Spleen (tissue), 11 donors: ENCODE results near the gene DNER. TPM values are rescaled to one million over a fixed set of nuclear protein-coding genes. Genes with fewer than 3 reads are reported as not detected.

Source experiments
- DNase-seq: peaks from one replicate; pipeline ENCODE4 v3.0.0-alpha.2; 2020
- H3K27ac ChIP-seq, 8 donors: fragments of 200-600 bp; sonication (generic) in 7 of 8; 1 replicate in 4 of 8; 2 replicates in 4 of 8; pipeline versions ENCODE4 v1.5.0 to v1.8.0; 2016 to 2021; ENCODE audit warnings: inconsistent platforms in 4 of 8, mild to moderate bottlenecking in 4 of 8, moderate library complexity in 1 of 8
- H3K27me3 ChIP-seq, 7 donors: fragments of 200-600 bp; sonication (generic) in 6 of 7; replicated peaks in 1 of 7; 1 replicate in 4 of 7; 2 replicates in 3 of 7; pipeline versions ENCODE4 v1.5.0 to v1.8.0; 2016 to 2021; ENCODE audit warnings: inconsistent platforms in 3 of 7, mild to moderate bottlenecking in 1 of 7
- H3K36me3 ChIP-seq, 6 donors: fragments of 200-600 bp; sonication (generic) in 5 of 6; 1 replicate in 4 of 6; 2 replicates in 2 of 6; pipeline versions ENCODE4 v1.5.0 to v1.8.0; 2016 to 2021; ENCODE audit warnings: inconsistent platforms in 2 of 6
- H3K4me1 ChIP-seq, 6 donors: fragments of 200-600 bp; sonication (generic) in 5 of 6; 1 replicate in 3 of 6; 2 replicates in 3 of 6; pipeline versions ENCODE4 v1.5.0 to v1.8.0; 2016 to 2021; ENCODE audit warnings: inconsistent platforms in 3 of 6
- H3K4me3 ChIP-seq, 8 donors: fragments of 200-600 bp; sonication (generic) in 7 of 8; 1 replicate in 4 of 8; 2 replicates in 4 of 8; pipeline versions ENCODE4 v1.5.0 to v1.8.0; 2016 to 2021; ENCODE audit warnings: inconsistent platforms in 4 of 8, mild to moderate bottlenecking in 4 of 8, moderate library complexity in 2 of 8
- H3K9me3 ChIP-seq, 8 donors: fragments of 200-600 bp; sonication (generic) in 7 of 8; 1 replicate in 4 of 8; 2 replicates in 4 of 8; pipeline versions ENCODE4 v1.5.0 to v1.8.0; 2016 to 2021; ENCODE audit warnings: inconsistent platforms in 4 of 8
- POLR2A ChIP-seq, 3 donors: fragments of 450-650 bp; IDR thresholded peaks; one replicate each; pipeline ENCODE4 v1.5.1; 2017; ENCODE audit warnings: antibody characterized with exemption in 3 of 3, mild to moderate bottlenecking in 1 of 3
- POLR2AphosphoS5 ChIP-seq, 3 donors: sonication (generic); formaldehyde crosslinking; IDR thresholded peaks; one replicate each; pipeline ENCODE4 v1.5.1; 2017; ENCODE audit warnings: antibody characterized with exemption in 3 of 3
- WGBS, 5 donors: extraction: QIAGEN DNeasy Blood & Tissue Kit in 3 of 5; methylation state at CpG; one replicate each; pipeline versions ENCODE4 v1.1.5 to v1.1.7; 2013 to 2018; 5-methylcytosine and 5-hydroxymethylcytosine counted together
- intact Hi-C: fragments of 100-400 bp; cut with DNase I; formaldehyde crosslinking; loops from one replicate; pipeline ENCODE4 v1.15.0; 2023; ENCODE audit warnings: low total_unique reads
- polyA plus RNA-seq, 3 donors: library from polyadenylated mRNA; stranded (reverse); fragments of 200-250 nt; gene quantifications; one replicate each; pipeline ENCODE4 v1.2.1, GENCODE V29; 2013
- total RNA-seq, 7 donors: library from RNA; depleted of rRNA in 3 of 7; stranded (reverse); fragments of >200 nt in 3 of 7; fragmentation: NEBNext Ultra II Directional in 4 of 7; extraction: Animal tissue kit (Norgen Biotek cat#: 25700) in 4 of 7; gene quantifications; one replicate each; pipeline versions ENCODE4 v1.1.0 to v1.2.1, GENCODE V29; 2016 to 2021
- TF ChIP-seq, protein P1 (sequence below), 11 experiments: fragments of 200-600 bp in 7 of 11; fragments of 450-650 bp in 4 of 11; sonication (generic) in 4 of 11; IDR thresholded peaks in 8 of 11; conservative IDR thresholded peaks in 3 of 11; 1 replicate in 7 of 11; 2 replicates in 4 of 11; pipeline versions ENCODE4 v1.4.0 to v1.8.0; 2016 to 2021; ENCODE audit warnings: antibody characterized with exemption in 11 of 11, inconsistent platforms in 4 of 11, mild to moderate bottlenecking in 1 of 11
- donor health status: healthy with polysubstance abuse.
- donor health status: DM: no; HTN: no; CAD: no; lungs with moderate emphysema.
- donor health status: DM: no; HTN: no; CAD: no.
- donor health status: Bipolar disorder and iron deficiency.
- donor health status: healthy.
- donor health status: DM: no; HTN: no; CAD: no.
- donor health status: DM: yes; HTN: yes; CAD: no.

Gene DNER
- total and polyA plus RNA-seq, 10 donors, result 0.03 to 0.58 (median 0.26) TPM; not detected in 3

DNA sequence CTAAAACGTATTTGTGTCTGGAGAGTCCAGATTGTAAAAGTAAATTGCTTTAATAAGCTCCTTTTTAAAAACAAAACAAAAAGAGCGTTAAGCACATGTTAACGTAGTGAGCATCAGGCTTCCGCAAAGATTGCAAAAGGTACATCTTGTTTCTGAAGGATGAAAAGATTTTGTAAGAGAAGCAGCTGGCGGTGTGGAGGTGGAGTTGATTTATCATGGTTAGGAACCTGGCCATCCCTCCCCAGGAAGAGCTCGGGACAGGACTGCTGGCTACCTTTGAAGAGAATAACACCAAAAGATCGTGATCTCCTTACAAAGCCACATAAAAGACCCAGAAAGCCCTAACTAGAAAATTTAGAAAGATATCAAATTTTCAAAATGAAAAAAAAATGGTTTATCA is 132.2 kb downstream of the DNER start:
- Histone ChIP-seq H3K27ac (no peak overlapping the region), H3K9me3 (no peaks in the 10 kb centered on the region), H3K36me3 (no peaks in the 10 kb centered on the region), H3K27me3 (peaks cover 0 to 37% (median 0%) of the 10 kb centered on the region in 7 donors), H3K4me1 (peaks cover 0 to 5% (median 0%) of the 10 kb centered on the region in 6 donors), H3K4me3 (no peak overlapping the region)
- intact Hi-C loops, result loop anchor here (10.0 kb wide), 2 partner anchors 147 to 447 kb away; no protein-coding TSS in a partner anchor
- DNase-seq, result no peak
- WGBS, 5 donors, result 81 to 86% (median 85%) methylated on average over 7 of the region's 7 CpGs
- TF ChIP-seq POLR2AphosphoS5 (IDR thresholded peaks at IDR 0.05) (no peak), POLR2A (IDR thresholded peaks at IDR 0.05) (no peak)
- TF ChIP-seq, protein P1, sequence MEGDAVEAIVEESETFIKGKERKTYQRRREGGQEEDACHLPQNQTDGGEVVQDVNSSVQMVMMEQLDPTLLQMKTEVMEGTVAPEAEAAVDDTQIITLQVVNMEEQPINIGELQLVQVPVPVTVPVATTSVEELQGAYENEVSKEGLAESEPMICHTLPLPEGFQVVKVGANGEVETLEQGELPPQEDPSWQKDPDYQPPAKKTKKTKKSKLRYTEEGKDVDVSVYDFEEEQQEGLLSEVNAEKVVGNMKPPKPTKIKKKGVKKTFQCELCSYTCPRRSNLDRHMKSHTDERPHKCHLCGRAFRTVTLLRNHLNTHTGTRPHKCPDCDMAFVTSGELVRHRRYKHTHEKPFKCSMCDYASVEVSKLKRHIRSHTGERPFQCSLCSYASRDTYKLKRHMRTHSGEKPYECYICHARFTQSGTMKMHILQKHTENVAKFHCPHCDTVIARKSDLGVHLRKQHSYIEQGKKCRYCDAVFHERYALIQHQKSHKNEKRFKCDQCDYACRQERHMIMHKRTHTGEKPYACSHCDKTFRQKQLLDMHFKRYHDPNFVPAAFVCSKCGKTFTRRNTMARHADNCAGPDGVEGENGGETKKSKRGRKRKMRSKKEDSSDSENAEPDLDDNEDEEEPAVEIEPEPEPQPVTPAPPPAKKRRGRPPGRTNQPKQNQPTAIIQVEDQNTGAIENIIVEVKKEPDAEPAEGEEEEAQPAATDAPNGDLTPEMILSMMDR (IDR thresholded peaks at IDR 0.05 in 8 of 11, conservative IDR thresholded peaks at IDR 0.05 in 3 of 11), result no peak

DNA sequence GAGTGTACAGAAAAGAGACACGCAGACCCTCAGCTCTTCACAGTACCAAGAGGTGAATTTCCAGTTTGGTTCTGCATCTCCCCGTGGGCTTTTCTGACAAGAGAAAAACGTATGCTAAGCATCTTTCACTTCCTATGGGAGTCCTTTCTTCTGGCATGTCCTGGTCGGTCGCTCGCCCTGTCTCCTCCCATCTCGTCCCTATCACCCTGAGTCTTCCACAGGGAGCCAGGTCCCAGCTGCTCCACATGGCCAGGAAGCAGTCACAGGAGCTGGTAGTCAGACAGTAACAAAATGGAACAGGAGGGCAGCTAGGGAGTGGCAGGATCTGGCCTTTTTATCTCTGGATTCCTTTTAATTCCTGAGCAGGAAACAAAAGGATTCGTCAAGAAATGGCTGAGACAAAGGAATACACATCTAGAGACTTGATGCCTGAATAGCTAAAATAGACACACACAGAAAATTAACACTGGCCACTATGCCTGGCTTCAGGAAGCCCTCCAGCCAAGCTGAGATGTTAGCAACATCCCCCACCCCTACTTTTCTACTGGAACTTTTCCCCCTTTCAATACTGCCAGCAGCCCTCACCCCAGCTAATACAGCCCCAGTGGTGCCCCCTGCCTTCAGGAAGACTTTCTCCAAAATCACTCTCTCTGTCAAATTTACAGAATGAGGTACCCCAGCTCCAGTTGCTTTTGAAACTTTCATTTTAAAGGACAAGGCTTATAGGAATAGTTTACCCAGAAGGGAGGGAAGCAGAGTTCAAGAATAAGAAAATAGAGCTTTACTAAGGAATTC is 136.1 kb downstream of the DNER start:
- Histone ChIP-seq H3K9me3 (no peaks in the 10 kb centered on the region), H3K27ac (no peak overlapping the region), H3K4me1 (no peaks in the 10 kb centered on the region), H3K36me3 (no peaks in the 10 kb centered on the region), H3K4me3 (no peak overlapping the region), H3K27me3 (peaks cover 0 to 14% (median 0%) of the 10 kb centered on the region in 7 donors)
- TF ChIP-seq, protein P1 (IDR thresholded peaks at IDR 0.05 in 8 of 11, conservative IDR thresholded peaks at IDR 0.05 in 3 of 11), result no peak
- TF ChIP-seq POLR2AphosphoS5 (IDR thresholded peaks at IDR 0.05), result no peak
- no peak for TF ChIP-seq POLR2A (IDR thresholded peaks at IDR 0.05)
- DNase-seq, result no peak
- intact Hi-C loops, result no loop called here
- 49 to 73% (median 66%) methylated on average over 8 of the region's 8 CpGs for WGBS, 5 donors

DNA sequence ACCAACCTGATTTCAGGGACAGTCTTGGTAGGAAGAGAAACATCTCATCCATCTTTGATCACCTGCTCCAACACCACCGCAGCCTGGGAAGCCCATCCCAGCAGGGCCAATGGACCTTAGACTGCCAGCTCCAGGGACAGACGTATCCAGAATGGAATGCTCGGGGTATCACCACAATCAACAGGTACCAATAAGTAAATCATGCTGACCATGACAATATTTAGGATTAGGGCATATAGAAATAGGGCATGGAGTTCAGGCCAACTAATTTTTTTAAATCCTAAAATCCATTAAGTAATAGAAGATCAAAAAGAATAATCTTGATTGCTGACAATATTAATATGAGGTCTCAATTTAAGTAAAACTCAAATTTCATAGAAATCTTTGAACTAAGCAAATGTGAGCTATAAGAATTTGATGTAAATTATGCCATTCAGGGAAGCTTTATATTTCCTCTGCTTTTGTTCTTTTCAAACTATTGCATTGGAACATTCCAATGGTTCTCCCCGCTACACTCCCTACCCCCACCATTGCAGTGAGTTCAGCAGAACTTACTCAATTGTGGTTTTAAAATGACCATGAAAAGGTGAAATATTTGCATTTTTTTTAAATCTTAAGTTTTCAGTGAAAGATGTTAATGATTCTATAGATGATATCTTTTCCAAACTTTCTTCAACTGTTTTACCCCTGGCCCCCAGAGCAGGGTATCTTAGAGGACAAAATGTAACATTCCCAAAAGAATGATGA is 138.6 kb downstream of the DNER start:
- DNase-seq, result no peak
- Histone ChIP-seq H3K4me3 (no peak overlapping the region), H3K9me3 (no peaks in the 10 kb centered on the region), H3K27ac (no peak overlapping the region), H3K27me3 (peaks cover 0 to 11% (median 0%) of the 10 kb centered on the region in 7 donors), H3K36me3 (no peaks in the 10 kb centered on the region), H3K4me1 (no peaks in the 10 kb centered on the region)
- WGBS, 5 donors, result 84 to 92% (median 85%) methylated on average over 4 of the region's 4 CpGs
- no peak for TF ChIP-seq POLR2AphosphoS5 (IDR thresholded peaks at IDR 0.05)
- TF ChIP-seq, protein P1 (IDR thresholded peaks at IDR 0.05 in 8 of 11, conservative IDR thresholded peaks at IDR 0.05 in 3 of 11), result no peak
- no peak for TF ChIP-seq POLR2A (IDR thresholded peaks at IDR 0.05)
- intact Hi-C loops, result no loop called here
